ENCODE measurements around the gene ATP10A. TPM values are rescaled to one million over a fixed set of nuclear protein-coding genes. Genes with fewer than 3 reads are reported as not detected.
"Not testable (repeated sequence)": the region's sequence is repeated elsewhere in the genome, so short reads cannot be mapped to it uniquely, and the experiment has no call there.

ATP10A gene
- total RNA-seq, 1 experiment from 2014 or later: not detected

- DNase-seq: no peak
- TF ChIP-seq CTCF (IDR thresholded peaks at IDR 0.05; ENCODE audit: insufficient read depth in 1 of 2, low read depth in 1 of 2, low read length in 1 of 2, severe bottlenecking in 1 of 2, unreplicated experiment in 1 of 2): no peak
- no peaks in the 10 kb centered on the region for H3K36me3 ChIP-seq (ENCODE audit: control insufficient read depth, insufficient read depth, low read length)
- peaks cover 3% of the 10 kb centered on the region; the same call in 1 of the 2 replicates for H3K9me3 ChIP-seq
- BruUV-seq (replicated peaks): no TSS peak
- H3K4me1 Mint-ChIP-seq (ENCODE audit: low read depth, unreplicated experiment): peaks cover 7% of the 10 kb centered on the region
- POLR2A ChIA-PET: no interaction called here
- H3K27me3 Mint-ChIP-seq (ENCODE audit: insufficient read depth, unreplicated experiment): no peaks in the 10 kb centered on the region
- intact Hi-C loops (cut with micrococcal nuclease; ENCODE audit: unreplicated experiment): no loop called here
- no peaks in the 10 kb centered on the region for H3K27me3 ChIP-seq (replicated peaks; ENCODE audit: control insufficient read depth, insufficient read depth, low read length)
- no peaks in the 10 kb centered on the region for H3K4me1 ChIP-seq
- peaks cover 9% of the 10 kb centered on the region for H3K9me3 Mint-ChIP-seq (ENCODE audit: unreplicated experiment)
- H3K27ac Mint-ChIP-seq (ENCODE audit: unreplicated experiment): no peak overlapping the region
- H3K4me3 ChIP-seq (ENCODE audit: low read depth, low read length): no peak overlapping the region
- CTCF ChIA-PET: no interaction called here
- H3K4me3 Mint-ChIP-seq (ENCODE audit: unreplicated experiment): no peak overlapping the region
- peaks cover 4% of the 10 kb centered on the region for H3K36me3 Mint-ChIP-seq (ENCODE audit: insufficient read depth, unreplicated experiment)
These were observed 103.7 kb downstream of the ATP10A start for GRCh38 chr15:25759421-25759820.

GRCh38 chr15:25758612-25759011 is 104.5 kb downstream of the ATP10A start:
- H3K9me3 ChIP-seq; intact Hi-C loops (cut with micrococcal nuclease; ENCODE audit: unreplicated experiment); CTCF ChIA-PET; BruUV-seq (replicated peaks); H3K4me1 Mint-ChIP-seq (ENCODE audit: low read depth, unreplicated experiment); H3K27me3 ChIP-seq (replicated peaks; ENCODE audit: control insufficient read depth, insufficient read depth, low read length); H3K36me3 Mint-ChIP-seq (ENCODE audit: insufficient read depth, unreplicated experiment); DNase-seq; H3K9me3 Mint-ChIP-seq (ENCODE audit: unreplicated experiment); H3K27me3 Mint-ChIP-seq (ENCODE audit: insufficient read depth, unreplicated experiment); H3K4me3 ChIP-seq (ENCODE audit: low read depth, low read length); H3K4me1 ChIP-seq; H3K36me3 ChIP-seq (ENCODE audit: control insufficient read depth, insufficient read depth, low read length); POLR2A ChIA-PET; H3K4me3 Mint-ChIP-seq (ENCODE audit: unreplicated experiment): not testable (repeated sequence)
- H3K27ac Mint-ChIP-seq (ENCODE audit: unreplicated experiment): peak overlapping the region; percentile 43

GRCh38 chr15:25743548-25744275 is 119.4 kb downstream of the ATP10A start:
- intact Hi-C loops (cut with micrococcal nuclease; ENCODE audit: unreplicated experiment): no loop called here
- Mint-ChIP-seq H3K4me3 (ENCODE audit: unreplicated experiment) (no peak overlapping the region), H3K4me1 (ENCODE audit: low read depth, unreplicated experiment) (no peaks in the 10 kb centered on the region), H3K27ac (ENCODE audit: unreplicated experiment) (no peak overlapping the region), H3K36me3 (ENCODE audit: insufficient read depth, unreplicated experiment) (no peaks in the 10 kb centered on the region), H3K9me3 (ENCODE audit: unreplicated experiment) (no peaks in the 10 kb centered on the region), H3K27me3 (ENCODE audit: insufficient read depth, unreplicated experiment) (peaks cover 11% of the 10 kb centered on the region)
- ChIA-PET CTCF (interaction anchor here (0.7 kb wide), 1 partner anchor 154 kb away, joined by 3 read pairs; no protein-coding TSS in a partner anchor), POLR2A (no interaction called here)
- no peak overlapping the region for H3K4me3 ChIP-seq (ENCODE audit: low read depth, low read length)
- no peaks in the 10 kb centered on the region for H3K4me1 ChIP-seq
- BruUV-seq (replicated peaks): no TSS peak
- DNase-seq: no peak
- H3K36me3 ChIP-seq (ENCODE audit: control insufficient read depth, insufficient read depth, low read length): no peaks in the 10 kb centered on the region
- H3K27me3 ChIP-seq (replicated peaks; ENCODE audit: control insufficient read depth, insufficient read depth, low read length): no peaks in the 10 kb centered on the region
- TF ChIP-seq CTCF (IDR thresholded peaks at IDR 0.05; ENCODE audit: insufficient read depth in 1 of 2, low read depth in 1 of 2, low read length in 1 of 2, severe bottlenecking in 1 of 2, unreplicated experiment in 1 of 2): no peak
- no peaks in the 10 kb centered on the region for H3K9me3 ChIP-seq

Data from Caco-2 (cell line).